Peyer's patch (tissue), 4 donors: ENCODE data around the gene ELMOD1. TPM values are rescaled to one million over a fixed set of nuclear protein-coding genes. Genes with fewer than 3 reads are reported as not detected.

Experiments
- DNase-seq, 3 donors: peaks; one replicate each; pipeline ENCODE4 v3.0.0-alpha.2; 2017 to 2019
- H3K27ac ChIP-seq, 4 donors: fragments of 200-600 bp; sonication (generic); one replicate each; pipeline ENCODE4 v1.5.1; 2016 to 2019
- H3K27me3 ChIP-seq, 2 donors: fragments of 200-600 bp; sonication (generic); one replicate each; pipeline ENCODE4 v1.5.1; 2019
- H3K36me3 ChIP-seq, 3 donors: fragments of 200-600 bp; sonication (generic); one replicate each; pipeline ENCODE4 v1.5.1; 2016 to 2019
- H3K4me1 ChIP-seq, 4 donors: fragments of 200-600 bp; sonication (generic); one replicate each; pipeline ENCODE4 v1.5.1; 2016 to 2019
- H3K4me3 ChIP-seq, 4 donors: fragments of 200-600 bp; sonication (generic); 1 replicate in 3 of 4; 2 replicates in 1 of 4; pipeline ENCODE4 v1.5.1; 2016 to 2019; ENCODE audit warnings: mild to moderate bottlenecking in 1 of 4
- H3K9me3 ChIP-seq, 4 donors: fragments of 200-600 bp; sonication (generic); one replicate each; pipeline ENCODE4 v1.5.1; 2016 to 2019; ENCODE audit warnings: mild to moderate bottlenecking in 1 of 4
- CTCF ChIP-seq, 6 experiments: fragments of 450-650 bp in 4 of 6; fragments of 200-600 bp in 2 of 6; sonication (generic) in 1 of 6; IDR thresholded peaks; one replicate each; pipeline ENCODE4 v1.5.1; 2017 to 2019; ENCODE audit warnings: antibody characterized with exemption in 6 of 6, mild to moderate bottlenecking in 3 of 6, moderate library complexity in 1 of 6
- POLR2A ChIP-seq, 2 donors: fragments of 450-650 bp; IDR thresholded peaks; one replicate each; pipeline ENCODE4 v1.5.1; 2017; ENCODE audit warnings: antibody characterized with exemption in 2 of 2, mild to moderate bottlenecking in 2 of 2, moderate library complexity in 2 of 2
- total RNA-seq, 4 donors: library from RNA; depleted of rRNA; stranded (reverse); fragments of >200 nt; gene quantifications; one replicate each; pipeline ENCODE4 v1.1.0, GENCODE V29; 2016

Gene ELMOD1
- total RNA-seq, 4 donors from 2014 or later: not detected

- no peak for TF ChIP-seq CTCF (IDR thresholded peaks at IDR 0.05)
- no peak for TF ChIP-seq POLR2A (IDR thresholded peaks at IDR 0.05)
- no peak overlapping the region for H3K27ac ChIP-seq
- no peak for DNase-seq
- no peaks in the 10 kb centered on the region for H3K9me3 ChIP-seq
- H3K4me1 ChIP-seq: no peaks in the 10 kb centered on the region
- H3K4me3 ChIP-seq: no peak overlapping the region
- no peaks in the 10 kb centered on the region for H3K27me3 ChIP-seq
- no peaks in the 10 kb centered on the region for H3K36me3 ChIP-seq
Measured at GRCh38 chr11:107666911-107667613, 76.1 kb downstream of the ELMOD1 start.

- Histone ChIP-seq H3K9me3 (no peaks in the 10 kb centered on the region), H3K4me3 (no peak overlapping the region), H3K4me1 (no peaks in the 10 kb centered on the region), H3K36me3 (no peaks in the 10 kb centered on the region), H3K27ac (no peak overlapping the region), H3K27me3 (no peaks in the 10 kb centered on the region)
- TF ChIP-seq CTCF (IDR thresholded peaks at IDR 0.05) (no peak), POLR2A (IDR thresholded peaks at IDR 0.05) (no peak)
- no peak for DNase-seq
Measured at GRCh38 chr11:107669191-107669740, 78.3 kb downstream of the ELMOD1 start.

GRCh38 chr11:107669893-107670601 lies 79.1 kb downstream of the ELMOD1 start:
- Histone ChIP-seq H3K4me1 (no peaks in the 10 kb centered on the region), H3K27me3 (no peaks in the 10 kb centered on the region), H3K36me3 (no peaks in the 10 kb centered on the region), H3K4me3 (no peak overlapping the region), H3K27ac (no peak overlapping the region), H3K9me3 (no peaks in the 10 kb centered on the region)
- no peak for DNase-seq
- TF ChIP-seq CTCF (IDR thresholded peaks at IDR 0.05): no peak
- no peak for TF ChIP-seq POLR2A (IDR thresholded peaks at IDR 0.05)

DNA sequence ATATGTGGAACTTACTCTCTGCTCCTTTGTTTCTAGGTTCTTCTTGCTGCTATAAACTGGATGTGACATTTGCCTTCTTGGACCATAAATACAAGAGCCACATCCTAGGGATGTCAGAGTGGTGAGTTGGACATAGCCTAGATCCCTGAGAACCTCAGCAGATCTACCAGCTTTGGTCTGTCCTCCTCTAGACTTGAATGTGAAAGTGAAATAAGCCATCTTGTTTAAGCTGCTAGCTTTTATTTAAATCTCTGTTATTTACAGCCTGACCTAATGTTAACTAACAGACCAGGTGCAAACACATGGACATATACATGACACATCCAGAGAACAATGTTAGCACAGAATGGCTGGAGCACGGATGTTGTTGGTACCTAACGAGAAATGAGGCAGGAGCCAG lies 85.0 kb downstream of the ELMOD1 start:
- Histone ChIP-seq H3K36me3 (no peaks in the 10 kb centered on the region), H3K27ac (no peak overlapping the region), H3K27me3 (no peaks in the 10 kb centered on the region), H3K4me1 (no peaks in the 10 kb centered on the region), H3K4me3 (no peak overlapping the region), H3K9me3 (no peaks in the 10 kb centered on the region)
- TF ChIP-seq POLR2A (IDR thresholded peaks at IDR 0.05) (no peak), CTCF (IDR thresholded peaks at IDR 0.05) (no peak)
- DNase-seq: no peak

DNA sequence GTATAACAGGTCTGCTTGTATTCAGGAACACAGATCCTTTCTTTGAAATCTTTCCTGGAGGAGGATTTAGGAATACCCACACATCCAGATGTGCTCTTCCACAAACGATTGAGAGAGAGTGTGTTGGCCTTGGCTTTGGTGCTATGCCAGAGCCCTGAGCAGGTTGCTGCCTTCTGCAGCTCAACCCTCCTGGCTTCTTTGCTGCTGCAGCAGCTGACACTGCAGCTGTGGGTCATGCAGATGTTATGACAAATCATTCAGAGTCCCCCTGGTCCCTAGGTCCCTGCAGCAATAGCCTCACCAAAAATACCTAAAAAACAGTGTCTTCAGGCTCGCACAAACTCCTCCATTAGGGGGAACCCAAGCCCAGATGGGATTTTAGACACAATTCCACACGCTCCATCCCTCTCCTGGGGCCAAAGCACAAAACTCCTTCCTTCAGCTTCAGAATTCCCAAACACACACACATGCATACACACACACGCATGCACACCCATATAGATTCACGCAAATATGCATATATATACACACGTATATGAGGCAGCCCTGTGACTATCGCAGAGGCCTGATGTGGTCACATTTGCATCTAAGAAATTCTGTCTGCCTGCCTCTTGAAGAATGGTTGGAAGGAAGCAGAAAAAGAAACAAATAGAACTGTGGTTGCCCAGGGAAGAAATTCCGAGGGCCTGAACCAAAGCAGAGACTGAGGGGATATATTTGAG lies 85.5 kb downstream of the ELMOD1 start:
- no peak overlapping the region for H3K27ac ChIP-seq
- TF ChIP-seq CTCF (IDR thresholded peaks at IDR 0.05) (no peak), POLR2A (IDR thresholded peaks at IDR 0.05) (no peak)
- no peaks in the 10 kb centered on the region for H3K36me3 ChIP-seq
- H3K9me3 ChIP-seq: no peaks in the 10 kb centered on the region
- no peaks in the 10 kb centered on the region for H3K27me3 ChIP-seq
- no peak for DNase-seq
- H3K4me3 ChIP-seq: no peak overlapping the region
- no peaks in the 10 kb centered on the region for H3K4me1 ChIP-seq
